Activated naive CD4-positive, alpha-beta T cell treated with anti-CD3 and anti-CD28 coated beads, Interleukin-2, amount 50 U/mL, for 16 hours (primary cell): ENCODE results near the gene PDZD2.
"Not testable (repeated sequence)": the region's sequence is repeated elsewhere in the genome, so short reads cannot be mapped to it uniquely, and the experiment has no call there.

Source experiments
- DNase-seq: peaks from one replicate; pipeline ENCODE4 v3.0.0-alpha.2; 2020

The PDZD2 gene

GRCh38 chr5:31639481-31640411, 815 bp downstream of the PDZD2 start:
- DNase-seq, result no peak

- no peak for DNase-seq
Measured at GRCh38 chr5:31640573-31640972, 1.6 kb downstream of the PDZD2 start.

GRCh38 chr5:31641059-31641458, 2.1 kb downstream of the PDZD2 start:
- DNase-seq, result no peak

- no peak for DNase-seq
Measured at GRCh38 chr5:31641575-31641974, 2.6 kb downstream of the PDZD2 start.

- DNase-seq, result no peak
Measured at GRCh38 chr5:31645420-31646081, 6.6 kb downstream of the PDZD2 start.

GRCh38 chr5:31648326-31648725, 9.4 kb downstream of the PDZD2 start:
- DNase-seq, result no peak

GRCh38 chr5:31651241-31651640, 12.3 kb downstream of the PDZD2 start:
- no peak for DNase-seq

GRCh38 chr5:31655491-31655890, 16.6 kb downstream of the PDZD2 start:
- DNase-seq, result no peak

- no peak for DNase-seq
Measured at GRCh38 chr5:31656806-31657205, 17.9 kb downstream of the PDZD2 start.

GRCh38 chr5:31657315-31657979, 18.5 kb downstream of the PDZD2 start:
- DNase-seq, result no peak

- DNase-seq, result no peak
Measured at GRCh38 chr5:31661257-31661656, 22.3 kb downstream of the PDZD2 start.

- DNase-seq, result no peak
Measured at GRCh38 chr5:31663519-31663918, 24.6 kb downstream of the PDZD2 start.

GRCh38 chr5:31664566-31664965, 25.6 kb downstream of the PDZD2 start:
- no peak for DNase-seq

- no peak for DNase-seq
Measured at GRCh38 chr5:31671339-31671741, 32.4 kb downstream of the PDZD2 start.

- DNase-seq, result no peak
Measured at GRCh38 chr5:31674371-31674951, 35.5 kb downstream of the PDZD2 start.

- no peak for DNase-seq
Measured at GRCh38 chr5:31675472-31675871, 36.5 kb downstream of the PDZD2 start.

- no peak for DNase-seq
Measured at GRCh38 chr5:31678180-31678579, 39.2 kb downstream of the PDZD2 start.

GRCh38 chr5:31680528-31680927, 41.6 kb downstream of the PDZD2 start:
- DNase-seq, result no peak

- no peak for DNase-seq
Measured at GRCh38 chr5:31682025-31682424, 43.1 kb downstream of the PDZD2 start.

GRCh38 chr5:31682851-31683250, 43.9 kb downstream of the PDZD2 start:
- DNase-seq, result no peak

GRCh38 chr5:31688515-31689092, 49.7 kb downstream of the PDZD2 start:
- DNase-seq, result no peak

GRCh38 chr5:31691408-31691807, 52.5 kb downstream of the PDZD2 start:
- DNase-seq, result not testable (repeated sequence)
